ACC112 (cell line): ENCODE results near the gene ANO1.

ENCODE experiments used
- H2AFZ ChIP-seq: fragments of 200-600 bp; sonication (generic); one replicate; pipeline ENCODE4 v1.6.0; 2017; ENCODE audit warnings: antibody characterized with exemption, low read length; ENCODE audit not compliant: unreplicated experiment
- H3K27ac ChIP-seq: fragments of 200-600 bp; sonication (generic); 2 replicates; pipeline ENCODE4 v1.5.1; 2014; ENCODE audit warnings: low read depth, mild to moderate bottlenecking, antibody characterized with exemption, low read length, moderate library complexity
- H3K27me3 ChIP-seq: fragments of 200-600 bp; sonication (generic); 2 replicates; pipeline ENCODE4 v1.6.1; 2014; ENCODE audit warnings: mild to moderate bottlenecking, antibody characterized with exemption, low read length, moderate library complexity, mixed read lengths; ENCODE audit not compliant: insufficient read depth
- H3K36me3 ChIP-seq: fragments of 200-600 bp; sonication (generic); 2 replicates; pipeline ENCODE4 v1.6.1; 2016; ENCODE audit warnings: mild to moderate bottlenecking, antibody characterized with exemption, low read length, moderate library complexity, mixed read lengths; ENCODE audit not compliant: insufficient read depth
- H3K4me1 ChIP-seq: fragments of 200-600 bp; sonication (generic); one replicate; pipeline ENCODE4 v1.6.1; 2016; ENCODE audit warnings: low read length, mixed read lengths; ENCODE audit not compliant: insufficient read depth, unreplicated experiment, control insufficient read depth
- H3K4me3 ChIP-seq: fragments of 200-600 bp; sonication (generic); 2 replicates; pipeline ENCODE4 v1.5.1; 2014; ENCODE audit warnings: mild to moderate bottlenecking, low read depth, low read length
- H3K79me2 ChIP-seq: fragments of 200-600 bp; sonication (generic); one replicate; pipeline ENCODE4 v1.6.0; 2016; ENCODE audit warnings: low read length; ENCODE audit not compliant: control insufficient read depth, unreplicated experiment, insufficient read depth

ANO1 gene

DNA sequence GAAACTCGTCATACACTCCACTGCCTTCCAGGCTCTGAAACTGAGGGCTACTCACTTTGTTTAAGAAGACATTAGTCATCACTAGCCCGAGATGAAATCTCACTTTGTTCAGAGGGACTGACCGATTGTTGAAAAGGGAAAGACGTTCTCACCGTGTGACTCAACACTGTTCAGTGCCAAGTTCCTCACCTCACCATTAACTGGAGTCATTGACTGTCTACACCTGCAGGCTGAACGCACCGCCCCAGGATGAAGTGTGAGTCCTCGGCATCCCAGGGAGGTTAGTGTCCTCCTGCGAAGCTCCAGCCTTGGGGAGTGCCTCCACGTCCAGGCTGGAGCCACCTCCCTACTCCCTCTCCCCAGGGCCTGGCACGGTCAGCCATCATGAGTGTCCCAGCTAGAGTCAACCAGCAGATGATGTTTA lies 155.4 kb downstream of the ANO1 start:
- H3K36me3 ChIP-seq = no peaks in the 10 kb centered on the region
- H3K79me2 ChIP-seq = no peaks in the 10 kb centered on the region
- H3K4me1 ChIP-seq = peaks cover 9% of the 10 kb centered on the region
- no peak overlapping the region for H3K4me3 ChIP-seq
- H2AFZ ChIP-seq = no peak overlapping the region
- H3K27ac ChIP-seq = peak overlapping the region; percentile 33; the same call in 1 of the 2 replicates
- H3K27me3 ChIP-seq = no peaks in the 10 kb centered on the region

DNA sequence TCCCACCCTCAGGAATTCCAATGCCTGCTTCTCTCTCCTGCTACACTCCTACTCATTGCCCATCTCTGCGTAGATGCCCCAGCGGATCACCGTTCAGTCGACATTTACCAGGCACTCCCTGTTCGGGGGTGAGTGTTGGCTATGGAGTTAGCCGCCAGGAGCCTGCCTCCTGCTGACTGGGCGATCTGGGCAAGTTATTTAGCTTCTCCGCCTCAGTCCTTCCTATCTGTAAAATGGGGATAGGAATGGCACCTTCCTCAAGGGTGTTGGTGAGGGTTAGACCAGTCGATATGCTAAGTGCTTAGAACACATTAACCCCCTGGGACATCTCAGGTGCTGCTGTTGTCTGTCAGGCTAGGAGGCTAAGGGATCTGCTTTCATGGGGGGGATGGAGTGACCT lies 155.8 kb downstream of the ANO1 start:
- Histone ChIP-seq H3K27ac (no peak overlapping the region), H3K79me2 (no peaks in the 10 kb centered on the region), H3K4me3 (no peak overlapping the region), H2AFZ (no peak overlapping the region), H3K4me1 (peaks cover 9% of the 10 kb centered on the region), H3K36me3 (no peaks in the 10 kb centered on the region), H3K27me3 (no peaks in the 10 kb centered on the region)
